Hepatocyte (in vitro differentiated cells): ENCODE results near the gene SH3RF3. TPM values are rescaled to one million over a fixed set of nuclear protein-coding genes. Genes with fewer than 3 reads are reported as not detected.

ENCODE experiments used
- DNase-seq: peaks from one replicate; pipeline ENCODE4 v3.0.0-alpha.2; 2016; ENCODE audit warnings: low spot score
- H2AFZ ChIP-seq: fragments of 200-600 bp; sonication (generic); 2 replicates; pipeline ENCODE4 v1.6.0; 2016; ENCODE audit warnings: antibody characterized with exemption, mild to moderate bottlenecking
- H3K27ac ChIP-seq: fragments of 200-600 bp; sonication (generic); 2 replicates; pipeline ENCODE4 v1.5.1; 2016; ENCODE audit warnings: mild to moderate bottlenecking
- H3K27me3 ChIP-seq: fragments of 200-600 bp; sonication (generic); 2 replicates; pipeline ENCODE4 v1.6.1; 2016
- H3K36me3 ChIP-seq: fragments of 200-600 bp; sonication (generic); replicated peaks from 2 replicates; pipeline ENCODE4 v1.5.1; 2016; ENCODE audit warnings: low read depth; ENCODE audit not compliant: insufficient read depth
- H3K4me1 ChIP-seq: fragments of 200-600 bp; sonication (generic); 2 replicates; pipeline ENCODE4 v1.5.1; 2016; ENCODE audit warnings: mild to moderate bottlenecking, moderate library complexity; ENCODE audit not compliant: insufficient read depth
- H3K4me2 ChIP-seq: fragments of 200-600 bp; sonication (generic); 2 replicates; pipeline ENCODE4 v1.6.0; 2016
- H3K4me3 ChIP-seq: fragments of 200-600 bp; sonication (generic); 2 replicates; pipeline ENCODE4 v1.5.1; 2016; ENCODE audit warnings: mild to moderate bottlenecking
- H3K79me2 ChIP-seq: fragments of 200-600 bp; sonication (generic); 2 replicates; pipeline ENCODE4 v1.6.0; 2017; ENCODE audit warnings: mild to moderate bottlenecking
- H3K9me2 ChIP-seq: fragments of 200-600 bp; sonication (generic); replicated peaks from 2 replicates; pipeline ENCODE4 v1.6.0; 2017; ENCODE audit warnings: mild to moderate bottlenecking; ENCODE audit not compliant: insufficient read depth
- H3K9me3 ChIP-seq: fragments of 200-600 bp; sonication (generic); 2 replicates; pipeline ENCODE4 v1.5.1; 2016; ENCODE audit warnings: low read depth, mild to moderate bottlenecking
- H4K20me1 ChIP-seq: fragments of 200-600 bp; sonication (generic); 2 replicates; pipeline ENCODE4 v1.6.0; 2016; ENCODE audit warnings: mild to moderate bottlenecking; ENCODE audit not compliant: insufficient read depth, poor library complexity, severe bottlenecking
- CTCF ChIP-seq: fragments of 200-600 bp; sonication (generic); IDR thresholded peaks from 2 replicates; pipeline ENCODE4 v1.5.1; 2016; ENCODE audit warnings: antibody characterized with exemption, mild to moderate bottlenecking; ENCODE audit not compliant: poor library complexity
- EZH2 ChIP-seq: fragments of 200-600 bp; sonication (generic); IDR thresholded peaks from 2 replicates; pipeline ENCODE4 v1.6.1; 2016; ENCODE audit warnings: antibody characterized with exemption, mild to moderate bottlenecking, borderline replicate concordance
- EZH2phosphoT487 ChIP-seq: fragments of 200-600 bp; sonication (generic); IDR thresholded peaks from one replicate; pipeline ENCODE4 v1.6.1; 2018; ENCODE audit warnings: antibody characterized with exemption, mild to moderate bottlenecking, low read depth, moderate library complexity; ENCODE audit not compliant: unreplicated experiment, severe bottlenecking
- WGBS: methylation state at CpG from one replicate; pipeline ENCODE4 v1.1.6; 2016; ENCODE audit warnings: low lambda C conversion rate; ENCODE audit errors: missing lambda C conversion rate; 5-methylcytosine and 5-hydroxymethylcytosine counted together
- polyA plus RNA-seq: library from polyadenylated mRNA; unstranded; fragments of >200 nt; fragmentation: Nextera tagmentation; extraction: Ambion mirVana; gene quantifications from 2 replicates; pipeline ENCODE4 v1.2.1, GENCODE V29; 2016
- total RNA-seq: library from RNA; depleted of rRNA; stranded (reverse); fragments of >200 nt; gene quantifications from 2 replicates; pipeline ENCODE4 v1.2.3, GENCODE V29; 2014

The SH3RF3 gene
- total and polyA plus RNA-seq, 2 experiments from 2014 or later = 1.9 to 2.1 TPM

- H3K4me2 ChIP-seq = no peak overlapping the region
- no peak overlapping the region for H2AFZ ChIP-seq
- no peak overlapping the region for H3K27ac ChIP-seq
- no peaks in the 10 kb centered on the region for H4K20me1 ChIP-seq
- H3K27me3 ChIP-seq = no peaks in the 10 kb centered on the region
- TF ChIP-seq EZH2 (no peak), EZH2phosphoT487 (no peak), CTCF (no peak)
- H3K9me3 ChIP-seq = no peaks in the 10 kb centered on the region
- H3K4me3 ChIP-seq = no peak overlapping the region
- H3K9me2 ChIP-seq = no peaks in the 10 kb centered on the region
- H3K36me3 ChIP-seq = no peaks in the 10 kb centered on the region
- no peak for DNase-seq
- no peaks in the 10 kb centered on the region for H3K79me2 ChIP-seq
- 94% methylated on average over 5 of the region's 5 CpGs for WGBS
- H3K4me1 ChIP-seq = no peaks in the 10 kb centered on the region
These were observed 384.2 kb downstream of the SH3RF3 start for GRCh38 chr2:109513230-109513629.

- peak; percentile 64 for DNase-seq
- Histone ChIP-seq H3K27ac (no peak overlapping the region), H3K4me2 (peak overlapping the region; percentile 20), H3K4me1 (no peaks in the 10 kb centered on the region), H3K36me3 (no peaks in the 10 kb centered on the region), H3K79me2 (no peaks in the 10 kb centered on the region), H3K27me3 (no peaks in the 10 kb centered on the region), H3K4me3 (no peak overlapping the region), H2AFZ (no peak overlapping the region), H3K9me3 (no peaks in the 10 kb centered on the region), H3K9me2 (no peaks in the 10 kb centered on the region), H4K20me1 (no peaks in the 10 kb centered on the region)
- WGBS = 65% methylated on average over 20 of the region's 20 CpGs
- TF ChIP-seq CTCF = no peak
- no peak for TF ChIP-seq EZH2phosphoT487
- TF ChIP-seq EZH2 = no peak
These were observed 385.0 kb downstream of the SH3RF3 start for GRCh38 chr2:109513749-109514588.

DNA sequence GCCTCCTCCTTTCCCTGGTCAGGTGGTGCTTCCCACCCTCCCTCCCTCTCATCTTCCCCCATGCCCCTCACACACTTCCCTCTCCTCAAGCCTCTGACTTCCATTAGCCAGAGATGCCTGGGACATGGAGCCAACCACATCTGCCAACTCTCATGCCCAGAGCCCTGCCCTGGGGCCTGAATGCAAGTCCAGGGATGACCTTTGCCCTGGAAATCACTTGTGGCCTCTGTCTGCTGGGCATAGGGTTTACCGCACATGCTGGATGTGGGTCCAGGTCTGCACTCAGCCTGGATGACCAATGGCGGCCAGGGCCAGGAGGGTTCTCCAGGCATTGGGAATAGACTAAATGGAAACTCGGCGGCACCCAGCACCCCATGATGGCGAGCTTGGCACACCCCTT, 385.9 kb downstream of the SH3RF3 start:
- Histone ChIP-seq H2AFZ (no peak overlapping the region), H3K9me3 (no peaks in the 10 kb centered on the region), H3K27ac (no peak overlapping the region), H3K4me1 (no peaks in the 10 kb centered on the region), H3K9me2 (no peaks in the 10 kb centered on the region), H3K36me3 (no peaks in the 10 kb centered on the region), H3K4me3 (no peak overlapping the region), H3K4me2 (no peak overlapping the region), H4K20me1 (no peaks in the 10 kb centered on the region), H3K79me2 (no peaks in the 10 kb centered on the region), H3K27me3 (no peaks in the 10 kb centered on the region)
- DNase-seq = no peak
- 100% methylated on average over 5 of the region's 5 CpGs for WGBS
- no peak for TF ChIP-seq EZH2phosphoT487
- no peak for TF ChIP-seq CTCF
- TF ChIP-seq EZH2 = no peak
